Heart right ventricle (tissue), 16 donors: ENCODE measurements around the gene OR13C8. TPM values are rescaled to one million over a fixed set of nuclear protein-coding genes. Genes with fewer than 3 reads are reported as not detected.
"Not testable (repeated sequence)": the region's sequence is repeated elsewhere in the genome, so short reads cannot be mapped to it uniquely, and the experiment has no call there.

Source experiments
- ATAC-seq, 8 donors: fragments of 200-7000 bp; cut with Tn5 transposase; one replicate each; pipeline ENCODE4 v1.9.1; 2020; ENCODE audit warnings: mild to moderate bottlenecking in 8 of 8, moderate library complexity in 8 of 8, moderate number of reproducible peaks in 1 of 8
- DNase-seq, 2 donors: peaks; one replicate each; pipeline ENCODE4 v3.0.0-alpha.2; 2020
- H3K27ac ChIP-seq, 10 donors: fragments of 200-600 bp; sonication (generic) in 2 of 10; one replicate each; pipeline versions ENCODE4 v1.5.0 to v1.8.0; 2020 to 2022; ENCODE audit warnings: mild to moderate bottlenecking in 3 of 10
- H3K27me3 ChIP-seq, 7 donors: fragments of 200-600 bp; one replicate each; pipeline ENCODE4 v1.8.0; 2021 to 2022; ENCODE audit warnings: mild to moderate bottlenecking in 2 of 7
- H3K36me3 ChIP-seq, 9 donors: fragments of 200-600 bp; sonication (generic) in 1 of 9; one replicate each; pipeline versions ENCODE4 v1.5.0 to v1.8.0; 2020 to 2022; ENCODE audit warnings: mild to moderate bottlenecking in 2 of 9
- H3K4me1 ChIP-seq, 9 donors: fragments of 200-600 bp; sonication (generic) in 1 of 9; one replicate each; pipeline versions ENCODE4 v1.5.0 to v1.8.0; 2020 to 2022; ENCODE audit warnings: mild to moderate bottlenecking in 4 of 9
- H3K4me3 ChIP-seq, 10 donors: fragments of 200-600 bp; sonication (generic) in 2 of 10; one replicate each; pipeline versions ENCODE4 v1.5.0 to v1.8.0; 2020 to 2022; ENCODE audit warnings: mild to moderate bottlenecking in 7 of 10, moderate library complexity in 2 of 10
- H3K9me3 ChIP-seq, 11 donors: fragments of 200-600 bp in 10 of 11; sonication (generic) in 2 of 11; one replicate each; pipeline versions ENCODE4 v1.5.0 to v1.8.0; 2013 to 2022; ENCODE audit warnings: mild to moderate bottlenecking in 2 of 11, control low read depth in 1 of 11, moderate library complexity in 1 of 11
- WGBS, 2 donors: extraction: QIAGEN DNeasy Blood & Tissue Kit; methylation state at CpG; one replicate each; pipeline ENCODE4 v1.1.7; 2013; ENCODE audit warnings: inconsistent platforms in 1 of 2; 5-methylcytosine and 5-hydroxymethylcytosine counted together
- intact Hi-C, 10 donors: fragments of 100-400 bp; cut with DNase I; formaldehyde crosslinking; loops; one replicate each; pipeline versions ENCODE4 v1.11.1 to v1.14.2; 2022
- long read RNA-seq, 3 donors: library from polyadenylated mRNA; unstranded; transcript quantifications; one replicate each; pipeline ENCODE4 v2.0.0, GENCODE V29; 2020 to 2021
- polyA plus RNA-seq, 2 donors: library from polyadenylated mRNA; stranded (reverse); fragments of 200-250 nt; gene quantifications; one replicate each; pipeline ENCODE4 v1.2.3, GENCODE V29; 2013
- total RNA-seq, 10 donors: library from RNA; stranded (reverse); fragmentation: NEBNext Ultra II Directional in 3 of 10; extraction: Animal tissue kit (Norgen Biotek cat#: 25700) in 3 of 10; gene quantifications; one replicate each; pipeline versions ENCODE4 v1.2.1 to v1.2.4, GENCODE V29; 2021 to 2023
- TF ChIP-seq, protein P1 (sequence below), 9 donors: fragments of 200-600 bp; sonication (generic) in 2 of 9; IDR thresholded peaks; one replicate each; pipeline versions ENCODE4 v1.5.0 to v1.8.0; 2021 to 2022; ENCODE audit warnings: antibody characterized with exemption in 9 of 9, mild to moderate bottlenecking in 5 of 9, moderate library complexity in 1 of 9
- donor health status: Arrhythmogenic right ventricular cardiomyopathy.
- donor health status: ischemic (EF 13 %, LVEDD 7.1; RV severe dilation, severe dysfunction).
- donor health status: healthy with polysubstance abuse.
- donor health status: DM: no; HTN: yes; CAD: no.
- donor health status: DM: no; HTN: no; CAD: no.
- donor health status: ischemic (EF 25% LVEDD 6.9; RV normal size, moderate dysfunction).
- donor health status: ischemic (EF 25% LVEDD 5.7; RV mildly dilated, moderate dysfunction).
- donor health status: healthy.
- donor health status: DM: yes; HTN: yes; CAD: no.
- donor health status: Ischemic cardiomyopathy.
- donor health status: ischemic (EF 35%, LVEDD 5.7; RV mildly dilated, moderate dysfunction).
- donor health status: nonischemic (EF 11% LVEDD 7.7; RV severe dilation, severe dysfunction).
- donor health status: DM: yes; HTN: yes; CAD: no.
- donor health status: PGD.
- donor health status: ischemic (EF 29% LVEDD 5.4; RV normal size, mild dysfunction).
- donor health status: nonischemic (EF 23%, LVEDD 6.1; RV moderate dilation, normal function).

Gene OR13C8, protein sequence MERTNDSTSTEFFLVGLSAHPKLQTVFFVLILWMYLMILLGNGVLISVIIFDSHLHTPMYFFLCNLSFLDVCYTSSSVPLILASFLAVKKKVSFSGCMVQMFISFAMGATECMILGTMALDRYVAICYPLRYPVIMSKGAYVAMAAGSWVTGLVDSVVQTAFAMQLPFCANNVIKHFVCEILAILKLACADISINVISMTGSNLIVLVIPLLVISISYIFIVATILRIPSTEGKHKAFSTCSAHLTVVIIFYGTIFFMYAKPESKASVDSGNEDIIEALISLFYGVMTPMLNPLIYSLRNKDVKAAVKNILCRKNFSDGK
- not detected for total RNA-seq
- polyA plus RNA-seq, result not detected
- long read RNA-seq, donor 1, result 0 reads
- long read RNA-seq, donor 2, result 0 reads
- long read RNA-seq, donor 3, result 0 reads

DNA sequence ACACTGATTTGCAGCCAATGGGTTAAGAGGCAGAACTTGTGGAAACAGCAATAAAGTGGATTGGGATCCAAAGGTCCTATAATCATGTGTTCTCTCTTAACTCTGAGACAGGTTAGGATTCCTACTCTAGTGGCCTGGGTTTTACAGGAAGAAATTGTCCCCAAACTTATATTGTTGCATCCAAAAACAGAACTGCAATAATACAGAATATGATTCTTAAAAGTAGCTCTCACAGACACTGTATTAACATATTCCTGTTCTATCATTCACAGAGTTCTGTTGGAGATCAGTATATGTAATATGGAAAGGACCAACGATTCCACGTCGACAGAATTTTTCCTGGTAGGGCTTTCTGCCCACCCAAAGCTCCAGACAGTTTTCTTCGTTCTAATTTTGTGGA is at the start of gene OR13C8:
TSS of gene OR13C8 (plus strand) at position 301 of the 400 bp plus-strand sequence. CDS start at position 301, 0 bp downstream.
- Histone ChIP-seq H3K27ac (no peak within 1 kb of the TSS), H3K36me3 (no peaks in the 10 kb centered on the region), H3K9me3 (peaks cover 0 to 28% (median 12%) of the 10 kb centered on the region in 11 donors), H3K4me1 (no peaks in the 10 kb centered on the region), H3K4me3 (no peak within 1 kb of the TSS), H3K27me3 (no peaks in the 10 kb centered on the region)
- no peak for DNase-seq
- intact Hi-C loops, result no loop called here
- WGBS, 2 donors, result 83 to 88% methylated on average over 4 of the region's 4 CpGs
- TF ChIP-seq, protein P1, sequence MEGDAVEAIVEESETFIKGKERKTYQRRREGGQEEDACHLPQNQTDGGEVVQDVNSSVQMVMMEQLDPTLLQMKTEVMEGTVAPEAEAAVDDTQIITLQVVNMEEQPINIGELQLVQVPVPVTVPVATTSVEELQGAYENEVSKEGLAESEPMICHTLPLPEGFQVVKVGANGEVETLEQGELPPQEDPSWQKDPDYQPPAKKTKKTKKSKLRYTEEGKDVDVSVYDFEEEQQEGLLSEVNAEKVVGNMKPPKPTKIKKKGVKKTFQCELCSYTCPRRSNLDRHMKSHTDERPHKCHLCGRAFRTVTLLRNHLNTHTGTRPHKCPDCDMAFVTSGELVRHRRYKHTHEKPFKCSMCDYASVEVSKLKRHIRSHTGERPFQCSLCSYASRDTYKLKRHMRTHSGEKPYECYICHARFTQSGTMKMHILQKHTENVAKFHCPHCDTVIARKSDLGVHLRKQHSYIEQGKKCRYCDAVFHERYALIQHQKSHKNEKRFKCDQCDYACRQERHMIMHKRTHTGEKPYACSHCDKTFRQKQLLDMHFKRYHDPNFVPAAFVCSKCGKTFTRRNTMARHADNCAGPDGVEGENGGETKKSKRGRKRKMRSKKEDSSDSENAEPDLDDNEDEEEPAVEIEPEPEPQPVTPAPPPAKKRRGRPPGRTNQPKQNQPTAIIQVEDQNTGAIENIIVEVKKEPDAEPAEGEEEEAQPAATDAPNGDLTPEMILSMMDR (IDR thresholded peaks at IDR 0.05), result no peak
- no peak for ATAC-seq

GRCh38 chr9:104520241-104520640 is 48.7 kb upstream of the OR13C8 start:
- DNase-seq, ATAC-seq, H3K27ac ChIP-seq, H3K9me3 ChIP-seq, intact Hi-C loops, H3K27me3 ChIP-seq, H3K4me1 ChIP-seq, H3K36me3 ChIP-seq, H3K4me3 ChIP-seq: not testable (repeated sequence)
- WGBS, 2 donors, result 78 to 81% methylated on average over 10 of the region's 10 CpGs

- TF ChIP-seq, protein P1 (IDR thresholded peaks at IDR 0.05), result no peak
- ATAC-seq, result no peak
Measured at GRCh38 chr9:104527109-104527508, 41.9 kb upstream of the OR13C8 start, which contains the start of gene OR13C4. OR13C4 (minus strand) TSS chr9:104527209; CDS start chr9:104527209, 0 bp downstream.

GRCh38 chr9:104536756-104537155 is 32.2 kb upstream of the OR13C8 start, which contains the start of gene OR13C3:
OR13C3 (minus strand) TSS chr9:104536856; CDS start chr9:104536723, 133 bp downstream.
- H3K4me3 ChIP-seq, result no peak within 1 kb of the TSS
- H3K27me3 ChIP-seq, result no peaks in the 10 kb centered on the region
- no peak for DNase-seq
- H3K27ac ChIP-seq, result no peak within 1 kb of the TSS
- no peaks in the 10 kb centered on the region for H3K36me3 ChIP-seq
- TF ChIP-seq, protein P1 (IDR thresholded peaks at IDR 0.05), result no peak
- WGBS, 2 donors, result 85 to 92% methylated on average over 5 of the region's 5 CpGs
- H3K4me1 ChIP-seq, result no peaks in the 10 kb centered on the region
- intact Hi-C loops, result no loop called here
- no peak for ATAC-seq
- H3K9me3 ChIP-seq, result no peaks in the 10 kb centered on the region

More at GRCh38 chr9:104527109-104527508, 41.9 kb upstream of the OR13C8 start, which contains the start of gene OR13C4:
- Histone ChIP-seq H3K4me1 (no peaks in the 10 kb centered on the region), H3K36me3 (no peaks in the 10 kb centered on the region), H3K4me3 (no peak within 1 kb of the TSS), H3K9me3 (peaks cover 0 to 4% (median 0%) of the 10 kb centered on the region in 11 donors), H3K27me3 (no peaks in the 10 kb centered on the region), H3K27ac (no peak within 1 kb of the TSS)
- intact Hi-C loops, result no loop called here
- DNase-seq, result no peak

DNA sequence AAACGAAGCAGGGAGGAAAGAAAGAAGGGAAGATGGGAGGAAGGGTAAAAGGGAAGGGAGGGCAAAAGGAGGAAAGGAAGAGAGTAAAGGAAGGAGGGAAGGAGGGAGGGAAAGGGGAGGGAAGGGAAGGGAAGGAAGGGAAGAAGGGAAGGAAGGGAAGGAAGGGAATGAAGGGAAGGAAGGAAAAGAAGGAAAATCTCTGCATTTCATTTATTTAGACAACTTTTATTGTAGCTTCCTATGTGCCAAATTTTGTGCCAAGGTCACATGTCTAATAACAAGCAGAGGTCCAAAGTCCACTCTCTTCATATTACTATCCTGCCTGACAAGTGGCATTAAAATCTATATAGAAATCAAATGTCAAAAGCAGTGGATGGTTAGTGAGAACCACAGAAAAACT is 29.7 kb upstream of the OR13C8 start:
- intact Hi-C loops, result no loop called here
- H3K9me3 ChIP-seq, result no peaks in the 10 kb centered on the region
- 43 to 48% methylated on average over 1 of the region's 1 CpG for WGBS, 2 donors
- H3K27me3 ChIP-seq, result no peaks in the 10 kb centered on the region
- H3K27ac ChIP-seq, result no peak overlapping the region
- no peak overlapping the region for H3K4me3 ChIP-seq
- H3K36me3 ChIP-seq, result no peaks in the 10 kb centered on the region
- no peaks in the 10 kb centered on the region for H3K4me1 ChIP-seq
- ATAC-seq, result no peak
- TF ChIP-seq, protein P1 (IDR thresholded peaks at IDR 0.05), result no peak
- no peak for DNase-seq
